Osteoblast (primary cell): ENCODE data around the gene WDR86. TPM values are rescaled to one million over a fixed set of nuclear protein-coding genes. Genes with fewer than 3 reads are reported as not detected.

Source experiments
- DNase-seq: peaks from one replicate; pipeline ENCODE4 v3.0.0; 2011; ENCODE audit warnings: low spot score, mixed read lengths; ENCODE audit not compliant: insufficient read length; ENCODE audit errors: missing footprints
- H2AFZ ChIP-seq: 2 replicates; pipeline ENCODE4 v1.6.0; 2011; ENCODE audit warnings: mild to moderate bottlenecking, low read length
- H3K27ac ChIP-seq: 2 replicates; pipeline ENCODE4 v1.5.1; 2011; ENCODE audit warnings: mild to moderate bottlenecking, low read depth, low read length, moderate library complexity
- H3K27me3 ChIP-seq: 2 replicates; pipeline ENCODE4 v1.6.0; 2012; ENCODE audit warnings: mild to moderate bottlenecking, control low read depth, inconsistent platforms, low read length, moderate library complexity; ENCODE audit not compliant: insufficient read depth
- H3K36me3 ChIP-seq: 2 replicates; pipeline ENCODE4 v1.5.1; 2011; ENCODE audit warnings: mild to moderate bottlenecking, low read length, control low read depth, moderate library complexity; ENCODE audit not compliant: insufficient read depth
- H3K4me1 ChIP-seq: 2 replicates; pipeline ENCODE4 v1.5.1; 2011; ENCODE audit warnings: mild to moderate bottlenecking, low read length, control low read depth, moderate library complexity; ENCODE audit not compliant: insufficient read depth
- H3K4me2 ChIP-seq: 2 replicates; pipeline ENCODE4 v1.6.0; 2011; ENCODE audit warnings: mild to moderate bottlenecking, low read length; ENCODE audit not compliant: insufficient read depth
- H3K4me3 ChIP-seq: fragments of 200-600 bp; sonication (generic); 3 replicates; pipeline ENCODE4 v1.5.1; 2012; ENCODE audit warnings: mild to moderate bottlenecking, low read length, inconsistent platforms; ENCODE audit not compliant: insufficient read depth
- H3K79me2 ChIP-seq: 2 replicates; pipeline ENCODE4 v1.6.0; 2012; ENCODE audit warnings: mild to moderate bottlenecking, low read length, control low read depth, inconsistent platforms; ENCODE audit not compliant: insufficient read depth
- H3K9me3 ChIP-seq: 2 replicates; pipeline ENCODE4 v1.5.1; 2011; ENCODE audit warnings: low read depth, low read length, control low read depth
- H4K20me1 ChIP-seq: 2 replicates; pipeline ENCODE4 v1.6.0; 2012; ENCODE audit warnings: mild to moderate bottlenecking, low read length, control low read depth; ENCODE audit not compliant: insufficient read depth
- total RNA-seq: library from RNA; depleted of rRNA; stranded (reverse); fragments of >200 nt; gene quantifications from 2 replicates; pipeline ENCODE4 v1.2.3, GENCODE V29; 2012
- TF ChIP-seq, protein P1 (sequence below): IDR thresholded peaks from 2 replicates; pipeline ENCODE4 v1.5.1; 2011; ENCODE audit warnings: mild to moderate bottlenecking, low read depth, low read length, moderate library complexity; ENCODE audit errors: extremely low read depth

Gene WDR86
- total RNA-seq, 1 donor: 15.6 TPM

- DNase-seq: peak; percentile 74
- no peaks in the 10 kb centered on the region for H3K4me1 ChIP-seq
- no peak overlapping the region for H3K27ac ChIP-seq
- no peaks in the 10 kb centered on the region for H3K9me3 ChIP-seq
- H3K27me3 ChIP-seq: no peaks in the 10 kb centered on the region
- H4K20me1 ChIP-seq: no peaks in the 10 kb centered on the region
- H3K4me3 ChIP-seq: no peak overlapping the region
- peaks cover 22% of the 10 kb centered on the region for H3K36me3 ChIP-seq
- no peaks in the 10 kb centered on the region for H3K79me2 ChIP-seq
- TF ChIP-seq, protein P1, sequence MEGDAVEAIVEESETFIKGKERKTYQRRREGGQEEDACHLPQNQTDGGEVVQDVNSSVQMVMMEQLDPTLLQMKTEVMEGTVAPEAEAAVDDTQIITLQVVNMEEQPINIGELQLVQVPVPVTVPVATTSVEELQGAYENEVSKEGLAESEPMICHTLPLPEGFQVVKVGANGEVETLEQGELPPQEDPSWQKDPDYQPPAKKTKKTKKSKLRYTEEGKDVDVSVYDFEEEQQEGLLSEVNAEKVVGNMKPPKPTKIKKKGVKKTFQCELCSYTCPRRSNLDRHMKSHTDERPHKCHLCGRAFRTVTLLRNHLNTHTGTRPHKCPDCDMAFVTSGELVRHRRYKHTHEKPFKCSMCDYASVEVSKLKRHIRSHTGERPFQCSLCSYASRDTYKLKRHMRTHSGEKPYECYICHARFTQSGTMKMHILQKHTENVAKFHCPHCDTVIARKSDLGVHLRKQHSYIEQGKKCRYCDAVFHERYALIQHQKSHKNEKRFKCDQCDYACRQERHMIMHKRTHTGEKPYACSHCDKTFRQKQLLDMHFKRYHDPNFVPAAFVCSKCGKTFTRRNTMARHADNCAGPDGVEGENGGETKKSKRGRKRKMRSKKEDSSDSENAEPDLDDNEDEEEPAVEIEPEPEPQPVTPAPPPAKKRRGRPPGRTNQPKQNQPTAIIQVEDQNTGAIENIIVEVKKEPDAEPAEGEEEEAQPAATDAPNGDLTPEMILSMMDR: no peak
- no peak overlapping the region for H2AFZ ChIP-seq
- H3K4me2 ChIP-seq: no peak overlapping the region
These were observed 34.2 kb downstream of the WDR86 start for GRCh38 chr7:151375530-151376217.

DNA sequence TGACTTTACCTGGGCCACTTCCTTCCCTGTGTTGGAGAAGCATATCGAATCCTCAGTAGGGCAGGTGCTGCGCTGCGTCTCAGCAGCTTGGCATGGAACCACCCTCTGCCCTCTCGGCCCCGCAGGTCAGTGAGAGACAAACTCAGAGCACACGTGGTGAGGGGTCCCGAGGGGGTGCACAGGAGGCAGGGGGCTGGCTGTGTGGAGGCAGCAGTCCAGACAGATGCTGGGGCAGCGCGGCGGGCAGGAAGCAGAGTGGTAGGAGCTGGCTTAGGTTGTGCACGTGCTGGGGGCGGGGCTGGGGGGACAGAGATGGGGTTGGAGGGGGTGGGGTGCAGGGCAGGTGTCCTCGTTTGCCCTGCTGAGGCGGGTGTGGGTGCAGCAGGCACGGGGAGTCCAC is 35.1 kb downstream of the WDR86 start:
- no peak overlapping the region for H2AFZ ChIP-seq
- H3K4me1 ChIP-seq: no peaks in the 10 kb centered on the region
- H3K79me2 ChIP-seq: no peaks in the 10 kb centered on the region
- peaks cover 27% of the 10 kb centered on the region for H3K36me3 ChIP-seq
- peak; percentile 49 for DNase-seq
- no peaks in the 10 kb centered on the region for H3K9me3 ChIP-seq
- H3K4me3 ChIP-seq: no peak overlapping the region
- H3K4me2 ChIP-seq: no peak overlapping the region
- H4K20me1 ChIP-seq: no peaks in the 10 kb centered on the region
- H3K27me3 ChIP-seq: no peaks in the 10 kb centered on the region
- H3K27ac ChIP-seq: no peak overlapping the region
- TF ChIP-seq, protein P1: no peak

- Histone ChIP-seq H3K36me3 (peaks cover 31% of the 10 kb centered on the region), H2AFZ (no peak overlapping the region)
These were observed 35.7 kb downstream of the WDR86 start for GRCh38 chr7:151374139-151374538.

DNA sequence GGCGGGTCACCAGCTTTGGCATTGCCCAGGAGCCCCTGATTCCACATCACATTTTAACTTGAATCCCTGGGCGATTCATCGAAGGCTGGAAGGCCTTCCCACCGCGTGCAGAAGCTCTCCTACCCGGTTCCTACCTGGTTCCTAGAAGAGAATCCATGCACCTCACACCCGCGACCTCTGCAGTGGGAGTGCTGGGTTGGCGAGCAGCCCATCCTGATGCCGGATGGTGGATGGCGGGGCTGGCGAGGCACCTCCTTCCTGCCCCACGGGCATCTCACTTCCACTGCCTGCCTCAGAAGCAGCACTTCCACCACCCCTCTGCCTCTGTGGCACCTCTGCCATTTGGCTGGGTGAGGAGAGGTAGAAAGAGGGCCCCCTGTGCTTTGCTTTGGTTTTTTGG is 36.2 kb downstream of the WDR86 start:
- no peak overlapping the region for H3K27ac ChIP-seq
- H3K27me3 ChIP-seq: no peaks in the 10 kb centered on the region
- peaks cover 33% of the 10 kb centered on the region for H3K36me3 ChIP-seq
- no peaks in the 10 kb centered on the region for H3K4me1 ChIP-seq
- no peak overlapping the region for H3K4me2 ChIP-seq
- no peak overlapping the region for H2AFZ ChIP-seq
- H3K79me2 ChIP-seq: no peaks in the 10 kb centered on the region
- peak; percentile 56 for DNase-seq
- H3K9me3 ChIP-seq: no peaks in the 10 kb centered on the region
- TF ChIP-seq, protein P1: no peak
- H4K20me1 ChIP-seq: no peaks in the 10 kb centered on the region
- no peak overlapping the region for H3K4me3 ChIP-seq

More at GRCh38 chr7:151374139-151374538, 35.7 kb downstream of the WDR86 start:
- Histone ChIP-seq H3K4me3 (no peak overlapping the region), H3K4me1 (no peaks in the 10 kb centered on the region), H3K79me2 (no peaks in the 10 kb centered on the region), H3K27me3 (no peaks in the 10 kb centered on the region), H3K27ac (no peak overlapping the region), H4K20me1 (no peaks in the 10 kb centered on the region), H3K9me3 (no peaks in the 10 kb centered on the region), H3K4me2 (no peak overlapping the region)
- TF ChIP-seq, protein P1: no peak
- DNase-seq: peak; percentile 48
